PFSK-1 (cell line): ENCODE measurements around the gene CCDC110.

Experiments
- FOXP2 ChIP-seq: optimal IDR thresholded peaks from 2 replicates; pipeline ENCODE3; 2011; ENCODE audit warnings: borderline replicate concordance, control low read depth, inconsistent platforms; ENCODE audit not compliant: insufficient read depth; ENCODE audit errors: extremely low read length, extremely low read depth
- POLR2AphosphoS5 ChIP-seq: IDR thresholded peaks from 2 replicates; pipeline ENCODE4 v1.6.1; 2012; ENCODE audit warnings: low read depth, mild to moderate bottlenecking, control low read depth, low read length, moderate library complexity
- REST ChIP-seq, 2 experiments: IDR thresholded peaks; 2 replicates each; pipeline versions ENCODE4 v1.6.1 to v1.8.0; 2011 to 2012; ENCODE audit warnings: low read depth in 2 of 2, low read length in 2 of 2, control low read depth in 1 of 2, inconsistent platforms in 1 of 2, mild to moderate bottlenecking in 1 of 2, moderate library complexity in 1 of 2; ENCODE audit not compliant: insufficient read depth in 1 of 2
- SIN3A ChIP-seq: IDR thresholded peaks from 2 replicates; pipeline ENCODE4 v1.6.1; 2012; ENCODE audit warnings: mild to moderate bottlenecking, low read length, moderate library complexity, borderline replicate concordance; ENCODE audit not compliant: insufficient read depth
- TAF1 ChIP-seq: IDR thresholded peaks from 2 replicates; pipeline ENCODE4 v1.6.1; 2012; ENCODE audit warnings: low read length, control low read depth, borderline replicate concordance; ENCODE audit not compliant: insufficient read depth

CCDC110 gene

GRCh38 chr4:185464183-185464582, 7.3 kb downstream of the CCDC110 start:
- TF ChIP-seq SIN3A (no peak), REST (IDR thresholded peaks at IDR 0.05; ENCODE audit: insufficient read depth in 1 of 2, low read depth in 2 of 2, low read length in 2 of 2) (no peak), FOXP2 (no peak), POLR2AphosphoS5 (no peak), TAF1 (no peak)

GRCh38 chr4:185463541-185463940, 8.0 kb downstream of the CCDC110 start:
- TF ChIP-seq FOXP2 = no peak
- TF ChIP-seq SIN3A = no peak
- TF ChIP-seq TAF1 = no peak
- TF ChIP-seq REST (IDR thresholded peaks at IDR 0.05; ENCODE audit: insufficient read depth in 1 of 2, low read depth in 2 of 2, low read length in 2 of 2) = no peak

DNA sequence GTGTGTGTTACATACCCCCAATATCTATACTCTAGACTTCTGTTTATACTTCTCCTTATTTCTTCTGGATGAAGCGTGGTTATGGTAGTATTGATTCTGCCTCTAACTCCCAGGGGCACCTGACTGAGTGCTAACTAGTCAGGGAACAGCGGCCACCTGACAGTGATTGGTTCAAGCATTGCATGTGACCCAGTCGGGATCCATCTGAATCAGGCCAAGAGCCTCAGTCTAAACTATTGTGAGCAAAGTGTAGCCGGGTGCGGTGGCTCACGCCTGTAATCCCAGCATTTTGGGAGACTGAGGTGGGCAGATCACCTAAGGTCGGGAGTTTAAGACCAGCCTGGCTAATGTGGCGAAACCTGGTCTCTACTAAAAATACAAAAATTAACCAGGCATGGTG, 10.0 kb downstream of the CCDC110 start:
- TF ChIP-seq SIN3A = no peak
- no peak for TF ChIP-seq POLR2AphosphoS5
- no peak for TF ChIP-seq TAF1
- TF ChIP-seq FOXP2 = no peak
- no peak for TF ChIP-seq REST (IDR thresholded peaks at IDR 0.05; ENCODE audit: insufficient read depth in 1 of 2, low read depth in 2 of 2, low read length in 2 of 2)

DNA sequence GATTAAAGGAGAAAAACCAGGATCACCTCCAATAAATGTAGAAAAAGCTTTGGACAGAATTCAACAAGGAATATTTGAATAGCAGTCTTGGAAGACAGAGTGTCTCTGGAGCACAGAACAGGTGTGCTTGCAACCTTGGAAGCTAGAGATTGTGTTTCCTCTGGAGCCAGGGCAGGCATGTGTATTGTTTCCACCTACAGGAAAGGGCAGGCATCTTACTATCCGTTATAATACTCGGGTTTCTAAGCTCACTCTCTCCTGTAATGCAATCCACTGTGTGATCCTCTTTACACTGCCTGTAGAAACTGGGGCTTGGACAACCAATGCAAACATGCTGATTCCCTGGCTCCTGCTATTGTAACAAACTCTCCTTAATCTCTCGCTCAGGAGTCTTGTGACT, 14.4 kb downstream of the CCDC110 start:
- TF ChIP-seq REST (IDR thresholded peaks at IDR 0.05; ENCODE audit: insufficient read depth in 1 of 2, low read depth in 2 of 2, low read length in 2 of 2) = no peak
- TF ChIP-seq POLR2AphosphoS5 = no peak
- no peak for TF ChIP-seq SIN3A
- TF ChIP-seq TAF1 = no peak

- TF ChIP-seq FOXP2 (no peak), POLR2AphosphoS5 (no peak), TAF1 (no peak), REST (IDR thresholded peaks at IDR 0.05; ENCODE audit: insufficient read depth in 1 of 2, low read depth in 2 of 2, low read length in 2 of 2) (no peak), SIN3A (no peak)
These were observed 15.4 kb downstream of the CCDC110 start for GRCh38 chr4:185456131-185456530.
